KMS-11 (cell line): ENCODE data around the gene MMP28.

Experiments used
- H2AFZ ChIP-seq: fragments of 200-600 bp; sonication (generic); 2 replicates; pipeline ENCODE4 v1.6.1; 2016; ENCODE audit warnings: antibody characterized with exemption, mixed run types, low read depth
- H3K27ac ChIP-seq: fragments of 200-600 bp; sonication (generic); 2 replicates; pipeline ENCODE4 v1.6.1; 2016; ENCODE audit warnings: mild to moderate bottlenecking, mixed run types
- H3K27me3 ChIP-seq: fragments of 200-600 bp; sonication (generic); 2 replicates; pipeline ENCODE4 v1.6.1; 2017; ENCODE audit warnings: mild to moderate bottlenecking, low read depth, mixed run types, moderate library complexity; ENCODE audit not compliant: insufficient read depth
- H3K36me3 ChIP-seq: fragments of 200-600 bp; sonication (generic); 2 replicates; pipeline ENCODE4 v1.6.1; 2017; ENCODE audit warnings: mild to moderate bottlenecking, mixed run types; ENCODE audit not compliant: insufficient read depth
- H3K4me1 ChIP-seq: fragments of 200-600 bp; sonication (generic); 2 replicates; pipeline ENCODE4 v1.6.1; 2016; ENCODE audit warnings: mild to moderate bottlenecking, low read depth, mixed run types; ENCODE audit not compliant: poor library complexity, severe bottlenecking
- H3K4me2 ChIP-seq: fragments of 200-600 bp; sonication (generic); 2 replicates; pipeline ENCODE4 v1.7.0; 2016; ENCODE audit warnings: mild to moderate bottlenecking, mixed run types
- H3K4me3 ChIP-seq: fragments of 200-600 bp; sonication (generic); IDR thresholded peaks from 2 replicates; pipeline ENCODE4 v1.6.1; 2017; ENCODE audit warnings: low read depth, low read length, mixed read lengths; ENCODE audit not compliant: insufficient read depth
- H3K79me2 ChIP-seq: fragments of 200-600 bp; sonication (generic); 2 replicates; pipeline ENCODE4 v1.6.1; 2016; ENCODE audit warnings: low read depth, mixed run types; ENCODE audit not compliant: insufficient read depth
- H3K9ac ChIP-seq: fragments of 200-600 bp; sonication (generic); 2 replicates; pipeline ENCODE4 v1.6.1; 2016; ENCODE audit warnings: mild to moderate bottlenecking, mixed run types
- H4K20me1 ChIP-seq: fragments of 200-600 bp; sonication (generic); 2 replicates; pipeline ENCODE4 v1.6.1; 2016; ENCODE audit warnings: mild to moderate bottlenecking, mixed run types; ENCODE audit not compliant: insufficient read depth
- TF ChIP-seq, protein P1 (sequence below): fragments of 200-600 bp; sonication (generic); conservative IDR thresholded peaks from 2 replicates; pipeline ENCODE4 v1.6.1; 2017; ENCODE audit warnings: low read depth, mild to moderate bottlenecking, antibody characterized with exemption, low read length, moderate library complexity, mixed read lengths

Gene MMP28

DNA sequence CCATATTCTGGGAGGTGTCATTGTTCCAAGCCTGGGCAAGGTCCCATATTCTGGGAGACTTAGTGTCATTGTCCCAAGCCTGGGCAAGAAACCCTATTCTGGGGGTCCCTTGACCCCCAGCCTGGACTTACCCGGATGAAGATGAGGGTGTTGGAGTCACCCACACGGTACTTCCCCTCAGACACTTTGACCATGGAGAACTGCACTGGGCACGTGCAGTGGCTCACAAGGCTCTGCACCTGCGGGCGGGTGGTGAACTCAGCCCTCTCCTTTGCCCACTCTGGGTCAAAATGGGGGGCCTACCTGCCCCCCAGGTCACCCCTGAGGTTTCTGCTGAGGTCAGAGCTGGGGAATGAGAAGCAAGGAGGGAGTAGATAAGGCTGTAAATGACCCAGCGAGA lies 46.5 kb downstream of the MMP28 start:
- H3K4me1 ChIP-seq: no peaks in the 10 kb centered on the region
- H3K4me2 ChIP-seq: no peak overlapping the region
- H3K27me3 ChIP-seq: peaks cover 14% of the 10 kb centered on the region
- TF ChIP-seq, protein P1, sequence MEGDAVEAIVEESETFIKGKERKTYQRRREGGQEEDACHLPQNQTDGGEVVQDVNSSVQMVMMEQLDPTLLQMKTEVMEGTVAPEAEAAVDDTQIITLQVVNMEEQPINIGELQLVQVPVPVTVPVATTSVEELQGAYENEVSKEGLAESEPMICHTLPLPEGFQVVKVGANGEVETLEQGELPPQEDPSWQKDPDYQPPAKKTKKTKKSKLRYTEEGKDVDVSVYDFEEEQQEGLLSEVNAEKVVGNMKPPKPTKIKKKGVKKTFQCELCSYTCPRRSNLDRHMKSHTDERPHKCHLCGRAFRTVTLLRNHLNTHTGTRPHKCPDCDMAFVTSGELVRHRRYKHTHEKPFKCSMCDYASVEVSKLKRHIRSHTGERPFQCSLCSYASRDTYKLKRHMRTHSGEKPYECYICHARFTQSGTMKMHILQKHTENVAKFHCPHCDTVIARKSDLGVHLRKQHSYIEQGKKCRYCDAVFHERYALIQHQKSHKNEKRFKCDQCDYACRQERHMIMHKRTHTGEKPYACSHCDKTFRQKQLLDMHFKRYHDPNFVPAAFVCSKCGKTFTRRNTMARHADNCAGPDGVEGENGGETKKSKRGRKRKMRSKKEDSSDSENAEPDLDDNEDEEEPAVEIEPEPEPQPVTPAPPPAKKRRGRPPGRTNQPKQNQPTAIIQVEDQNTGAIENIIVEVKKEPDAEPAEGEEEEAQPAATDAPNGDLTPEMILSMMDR: no peak
- no peak overlapping the region for H3K4me3 ChIP-seq
- H4K20me1 ChIP-seq: no peaks in the 10 kb centered on the region
- H3K36me3 ChIP-seq: no peaks in the 10 kb centered on the region
- no peaks in the 10 kb centered on the region for H3K79me2 ChIP-seq
- H3K27ac ChIP-seq: no peak overlapping the region
- no peak overlapping the region for H2AFZ ChIP-seq
- H3K9ac ChIP-seq: no peak overlapping the region

DNA sequence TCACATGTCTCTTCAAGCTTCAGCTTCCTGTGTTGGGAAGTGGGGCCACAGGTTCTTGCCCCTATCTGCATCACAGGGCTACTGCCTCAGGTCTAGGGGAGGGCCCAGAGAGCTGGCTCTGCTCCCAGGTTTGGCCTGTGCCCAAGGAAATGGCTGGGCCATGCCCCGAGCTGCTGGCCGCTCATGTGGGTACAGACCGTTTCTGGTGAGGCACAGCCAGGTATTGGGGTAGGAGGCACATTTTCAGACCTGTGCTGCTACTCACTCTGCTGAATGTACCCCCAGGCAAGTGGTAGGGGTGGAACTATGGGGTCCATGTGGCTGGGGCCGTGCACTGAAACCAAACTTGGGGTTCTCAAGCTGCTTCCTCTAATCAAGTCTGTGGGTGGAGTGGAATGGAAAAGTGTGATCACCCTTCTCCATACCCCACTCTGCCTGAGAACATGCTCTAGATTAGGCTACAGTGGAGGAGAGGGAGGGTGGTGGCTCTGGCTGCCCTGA lies 47.0 kb downstream of the MMP28 start:
- Histone ChIP-seq H3K79me2 (no peaks in the 10 kb centered on the region), H3K4me1 (no peaks in the 10 kb centered on the region), H3K27me3 (peaks cover 19% of the 10 kb centered on the region), H3K27ac (no peak overlapping the region), H4K20me1 (no peaks in the 10 kb centered on the region), H3K4me2 (no peak overlapping the region), H3K4me3 (no peak overlapping the region), H3K36me3 (no peaks in the 10 kb centered on the region), H2AFZ (no peak overlapping the region), H3K9ac (no peak overlapping the region)
- TF ChIP-seq, protein P1: no peak

DNA sequence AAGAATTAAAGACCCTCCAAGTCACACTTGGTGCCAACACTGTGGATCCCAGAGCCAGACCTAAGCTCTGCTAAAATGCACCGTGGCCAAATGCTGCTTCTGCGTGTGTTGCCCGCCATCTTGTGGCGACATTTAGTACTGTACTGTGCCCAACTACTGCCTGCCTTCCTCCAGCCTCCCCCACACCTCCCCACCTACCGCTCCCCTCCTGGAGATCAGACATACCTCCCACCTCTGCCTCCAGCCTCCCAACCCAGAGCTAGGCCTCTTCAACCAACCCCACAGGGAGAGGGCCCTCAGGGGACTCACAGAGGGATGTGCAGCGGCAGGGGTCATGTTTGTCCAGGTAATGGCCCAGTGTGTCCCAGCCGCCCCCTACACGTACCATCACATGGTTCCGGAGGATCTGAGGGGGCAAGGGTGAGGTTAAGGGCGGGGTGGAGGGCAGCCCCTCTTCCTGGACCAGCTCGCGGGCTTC lies 47.9 kb downstream of the MMP28 start:
- H3K4me2 ChIP-seq: no peak overlapping the region
- TF ChIP-seq, protein P1: peak; percentile 84
- no peak overlapping the region for H3K9ac ChIP-seq
- H3K4me3 ChIP-seq: no peak overlapping the region
- peaks cover 23% of the 10 kb centered on the region for H3K27me3 ChIP-seq
- no peaks in the 10 kb centered on the region for H3K4me1 ChIP-seq
- no peaks in the 10 kb centered on the region for H4K20me1 ChIP-seq
- no peaks in the 10 kb centered on the region for H3K36me3 ChIP-seq
- no peak overlapping the region for H3K27ac ChIP-seq
- no peak overlapping the region; the same call in 1 of the 2 replicates for H2AFZ ChIP-seq
- H3K79me2 ChIP-seq: no peaks in the 10 kb centered on the region

DNA sequence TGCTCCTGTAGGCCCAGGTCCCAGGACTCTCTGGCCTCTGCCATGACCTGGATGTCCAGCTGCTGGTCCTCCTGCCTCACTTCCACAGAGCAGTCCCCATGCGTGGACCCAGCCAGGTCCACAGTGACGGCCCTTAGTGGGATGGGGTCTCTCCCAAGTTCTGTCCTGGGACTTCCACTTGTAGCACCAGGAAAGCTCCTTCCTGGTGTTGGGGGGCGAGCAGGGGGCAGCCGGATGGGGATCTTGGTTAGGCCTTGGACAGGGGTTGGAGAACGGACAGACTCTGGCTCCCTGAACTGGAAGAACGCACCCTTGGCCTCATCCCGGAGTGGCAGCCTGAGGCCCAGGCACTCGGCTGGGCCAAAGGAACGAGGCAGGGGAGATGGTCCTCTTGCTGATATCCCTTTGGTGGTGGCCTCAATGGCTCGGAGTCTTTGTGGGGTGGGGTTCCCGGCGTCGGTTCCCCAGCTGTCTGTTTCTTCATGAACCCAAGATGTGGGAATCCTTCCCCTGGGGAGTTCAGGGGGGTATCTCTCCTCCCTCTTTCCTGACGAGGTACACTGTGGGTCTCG lies 49.6 kb downstream of the MMP28 start:
- H3K27me3 ChIP-seq: peaks cover 23% of the 10 kb centered on the region
- H2AFZ ChIP-seq: no peak overlapping the region
- H3K79me2 ChIP-seq: no peaks in the 10 kb centered on the region
- H3K9ac ChIP-seq: no peak overlapping the region
- H4K20me1 ChIP-seq: no peaks in the 10 kb centered on the region
- no peak overlapping the region for H3K4me3 ChIP-seq
- no peak overlapping the region for H3K4me2 ChIP-seq
- no peak overlapping the region for H3K27ac ChIP-seq
- H3K4me1 ChIP-seq: no peaks in the 10 kb centered on the region
- H3K36me3 ChIP-seq: no peaks in the 10 kb centered on the region
- TF ChIP-seq, protein P1: no peak
